Stimulated activated CD4-positive, alpha-beta T cell treated with anti-CD3 and anti-CD28 coated beads, Interleukin-15, amount 100 ng/mL, for 48 hours (primary cell): ENCODE results near the gene LOXL4.
"Not testable (repeated sequence)": the region's sequence is repeated elsewhere in the genome, so short reads cannot be mapped to it uniquely, and the experiment has no call there.

Source experiments
- DNase-seq, 2 donors: peaks; one replicate each; pipeline ENCODE4 v3.0.0-alpha.2; 2020; ENCODE audit warnings: low read depth in 2 of 2

LOXL4 gene

DNA sequence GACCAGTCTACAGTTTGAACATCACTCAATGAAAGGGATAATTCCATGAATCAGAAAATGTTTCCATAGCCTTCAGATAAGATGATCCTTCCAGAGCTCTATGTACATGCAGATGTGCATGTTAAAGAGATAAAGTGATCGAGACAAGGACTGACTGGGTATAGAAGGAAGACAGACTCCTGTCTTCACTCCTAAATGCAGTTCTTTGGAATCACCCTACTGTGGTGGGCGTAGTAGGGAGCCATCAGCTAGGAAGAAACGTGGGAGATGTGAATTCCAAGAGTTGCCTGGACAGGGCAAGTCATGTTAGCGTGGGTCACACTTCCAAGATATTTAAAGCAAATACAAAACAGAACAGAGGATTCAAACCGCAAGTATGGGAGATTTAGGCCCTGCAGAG lies 23.9 kb downstream of the LOXL4 start:
- DNase-seq: no peak

DNA sequence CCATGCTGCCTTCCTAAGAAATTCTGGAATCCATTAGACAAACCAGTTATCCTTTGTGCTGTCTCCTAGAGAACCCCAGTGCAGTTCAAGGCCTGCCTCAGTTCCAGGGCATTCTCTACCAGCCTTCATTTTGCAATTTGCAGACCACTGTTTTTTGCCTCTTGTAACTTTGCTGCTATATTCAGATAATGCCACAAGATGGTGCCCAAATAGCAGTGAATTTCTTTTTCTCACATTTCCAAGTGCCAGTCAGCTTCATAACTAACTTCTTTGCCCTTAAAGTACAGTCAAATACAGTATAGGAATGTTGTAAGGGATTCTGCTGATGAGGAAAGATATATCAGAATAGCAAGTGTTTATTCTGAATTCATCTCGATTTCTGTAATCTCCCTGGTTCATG lies 25.2 kb downstream of the LOXL4 start:
- no peak for DNase-seq

DNA sequence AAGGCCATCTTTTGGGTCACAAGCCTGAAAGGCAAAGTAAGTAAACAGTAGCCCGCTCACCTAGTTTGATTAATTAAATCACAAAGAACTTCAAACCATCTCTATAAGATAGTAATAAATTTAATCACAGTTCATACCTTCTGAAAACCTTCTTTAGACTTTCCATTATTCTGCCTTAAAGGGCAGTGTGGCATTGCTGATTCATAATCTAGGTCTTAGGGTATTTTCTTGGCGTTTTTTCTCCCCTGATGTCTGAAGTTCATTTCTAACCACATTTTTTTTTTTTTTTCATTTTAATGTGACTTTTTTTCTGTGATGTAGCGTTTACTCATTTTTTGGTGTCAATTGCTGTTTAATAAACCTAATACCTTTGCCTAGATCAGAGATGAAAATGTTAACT lies 27.5 kb downstream of the LOXL4 start:
- no peak for DNase-seq

DNA sequence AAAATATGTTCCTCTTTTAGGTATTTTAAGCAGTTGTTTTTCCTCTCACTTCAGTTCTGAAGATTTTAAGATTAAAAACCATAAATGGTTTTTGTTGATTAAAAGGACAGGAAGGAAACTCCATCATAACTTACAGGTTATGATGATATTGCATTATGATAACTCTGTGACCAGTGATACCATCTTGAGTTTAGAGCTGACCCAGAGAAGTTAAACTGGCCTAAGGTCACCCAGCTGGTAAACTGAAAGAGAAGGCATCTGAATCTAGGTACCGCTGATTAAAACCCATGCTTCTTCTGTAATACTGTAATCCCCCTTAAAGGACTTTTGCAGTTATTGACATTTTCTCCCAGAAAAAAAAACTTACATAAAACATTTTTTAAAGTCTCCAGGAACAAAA lies 29.6 kb downstream of the LOXL4 start:
- no peak for DNase-seq

DNA sequence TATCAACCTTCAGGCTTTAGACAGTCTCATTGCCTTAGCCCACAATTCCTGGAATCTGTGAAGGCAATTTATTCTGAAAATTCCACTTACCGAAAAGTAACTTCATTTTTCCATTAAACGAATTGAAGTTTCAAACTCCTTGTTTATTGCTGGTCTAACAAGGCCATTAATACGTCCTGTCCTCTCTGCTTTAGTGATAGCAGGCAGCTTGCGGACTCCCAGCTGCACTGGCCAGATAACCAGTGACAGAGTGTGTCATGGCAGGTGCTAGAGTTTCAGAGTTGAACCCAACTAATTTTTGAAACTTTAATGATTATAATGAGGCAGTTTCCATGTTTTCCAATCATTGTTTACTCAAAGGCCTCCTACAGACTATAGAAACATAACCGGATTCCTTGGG lies 31.1 kb downstream of the LOXL4 start:
- DNase-seq: no peak

DNA sequence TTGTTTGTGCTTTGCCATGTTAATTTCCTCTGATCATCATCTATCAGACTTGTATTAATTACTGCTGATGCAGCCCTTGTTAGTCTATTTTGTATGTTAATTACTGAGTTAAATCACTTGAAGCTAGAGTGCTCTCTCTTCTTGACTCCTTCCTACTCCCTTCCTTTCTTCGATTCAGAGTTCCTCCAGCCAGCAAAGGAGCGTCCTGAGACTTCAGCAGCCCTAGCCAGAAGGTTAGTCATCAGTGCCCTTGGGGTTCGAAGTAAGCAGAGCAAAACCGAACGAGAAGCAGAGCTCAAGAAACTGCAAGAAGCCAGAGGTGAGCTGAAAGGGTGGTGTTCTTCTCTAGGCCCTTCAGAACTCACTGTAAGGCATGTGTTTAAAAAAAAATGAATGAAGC lies 32.1 kb downstream of the LOXL4 start:
- DNase-seq: no peak

DNA sequence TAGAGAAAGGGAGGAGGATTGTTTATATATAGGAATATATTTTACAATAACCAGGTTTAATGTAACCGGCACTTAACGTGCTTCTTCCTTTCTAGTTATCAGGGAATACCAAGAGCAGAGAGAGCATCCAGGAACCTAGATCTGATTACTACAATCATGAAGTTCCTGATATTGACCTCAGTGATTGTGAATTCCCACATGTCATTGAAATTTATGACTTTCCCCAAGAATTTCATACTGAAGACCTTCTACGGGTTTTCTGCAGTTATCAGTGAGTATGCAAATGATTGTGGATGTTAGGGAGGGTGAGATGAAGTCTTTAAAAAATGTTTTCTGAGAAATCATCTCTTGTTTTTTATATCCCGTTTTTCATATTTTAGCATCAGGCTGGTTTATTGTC lies 36.6 kb downstream of the LOXL4 start:
- DNase-seq: no peak

DNA sequence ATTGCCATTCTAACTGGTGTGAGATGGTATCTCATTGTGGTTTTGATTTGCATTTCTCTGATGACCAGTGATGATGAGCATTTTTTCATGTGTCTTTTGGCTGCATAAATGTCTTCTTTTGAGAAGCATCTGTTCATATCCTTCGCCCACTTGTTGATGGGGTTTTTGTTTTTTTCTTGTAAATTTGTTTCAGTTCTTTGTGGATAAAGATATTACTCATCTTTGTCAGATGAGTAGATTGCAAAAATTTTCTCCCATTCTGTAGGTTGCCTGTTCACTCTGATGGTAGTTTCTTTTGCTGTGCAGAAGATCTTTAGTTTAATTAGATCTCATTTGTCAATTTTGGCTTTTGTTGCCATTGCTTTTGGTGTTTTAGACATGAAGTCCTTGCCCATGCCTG lies 39.7 kb downstream of the LOXL4 start:
- DNase-seq: not testable (repeated sequence)

DNA sequence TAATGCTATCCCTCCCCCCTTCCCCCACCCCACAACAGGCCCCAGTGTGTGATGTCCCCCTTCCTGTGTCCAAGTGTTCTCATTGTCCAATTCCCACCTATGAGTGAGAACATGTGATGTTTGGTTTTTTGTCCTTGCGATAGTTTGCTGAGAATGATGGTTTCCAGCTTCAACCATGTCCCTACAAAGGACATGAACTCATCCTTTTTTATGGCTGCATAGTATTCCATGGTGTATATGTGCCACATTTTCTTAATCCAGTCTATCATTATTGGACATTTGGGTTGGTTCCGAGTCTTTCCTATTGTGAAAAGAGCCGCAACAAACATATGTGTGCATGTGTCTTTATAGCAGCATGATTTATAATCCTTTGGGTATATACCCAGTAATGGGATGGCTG lies 40.3 kb downstream of the LOXL4 start:
- not testable (repeated sequence) for DNase-seq

DNA sequence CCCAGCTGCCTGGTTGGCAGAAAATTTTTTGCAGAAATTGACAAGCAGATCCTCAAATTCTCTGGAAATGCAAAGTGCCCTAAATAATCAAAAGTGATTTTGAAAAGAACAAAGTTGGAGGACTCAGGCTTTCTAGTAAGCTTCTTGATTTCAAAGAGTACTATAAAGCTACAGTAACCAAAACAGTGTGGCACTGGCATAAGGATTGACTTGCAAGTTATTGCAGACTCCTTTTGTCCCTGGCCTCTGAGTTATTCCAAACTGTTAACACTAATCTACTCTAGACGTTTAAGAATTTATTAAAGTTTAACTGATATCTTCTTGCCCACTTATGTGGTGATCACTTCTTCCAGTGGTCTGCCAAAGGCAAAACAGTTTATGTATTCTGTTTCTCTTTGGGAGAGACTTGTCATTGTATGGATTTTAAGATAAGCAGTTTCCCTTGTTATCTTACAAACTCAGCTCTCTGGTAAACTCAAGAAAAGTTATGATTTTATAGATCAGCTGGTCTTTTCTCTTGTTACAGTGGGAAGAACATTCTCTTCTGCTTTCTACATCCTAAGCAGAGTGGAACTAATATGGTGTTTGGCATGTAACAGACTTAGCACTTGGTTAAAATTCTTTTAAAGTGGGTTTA lies 41.4 kb downstream of the LOXL4 start:
- DNase-seq: no peak

DNA sequence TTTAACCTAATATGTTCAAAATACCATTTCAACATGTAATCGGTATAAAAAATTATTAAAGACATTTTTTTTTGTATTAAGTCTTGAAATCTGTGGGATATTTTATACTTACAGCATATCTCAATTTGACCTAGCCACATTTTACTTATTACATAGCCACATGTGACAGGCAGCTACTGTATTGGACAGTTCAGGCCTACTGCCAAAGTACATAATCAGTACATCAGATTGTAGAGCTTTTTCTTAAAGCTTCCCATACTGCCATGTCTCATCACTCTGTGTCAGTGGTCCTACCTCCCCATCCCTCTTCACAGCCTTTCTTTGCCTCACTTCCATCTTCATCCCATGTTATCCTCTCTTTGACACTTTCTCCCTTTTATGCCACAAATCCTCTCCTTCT lies 43.0 kb downstream of the LOXL4 start:
- no peak for DNase-seq

DNA sequence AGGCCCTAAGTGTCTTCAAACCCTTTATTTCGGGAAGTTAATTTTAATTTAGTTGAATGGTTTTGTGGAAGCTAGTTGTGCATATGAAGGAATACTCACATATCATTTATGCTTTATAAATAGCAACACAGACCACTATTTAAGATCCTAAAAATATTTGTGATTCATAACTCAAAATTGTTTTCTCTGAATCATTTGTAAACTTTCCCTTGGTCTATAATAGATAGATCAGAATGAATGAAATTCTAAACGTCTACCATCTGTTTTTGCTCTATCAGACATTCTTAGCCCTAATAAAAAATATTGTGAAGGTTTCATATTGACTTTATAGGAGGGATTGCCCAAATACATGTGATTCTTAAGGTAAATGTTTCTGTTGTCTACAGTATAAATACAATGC lies 43.5 kb downstream of the LOXL4 start:
- DNase-seq: no peak

DNA sequence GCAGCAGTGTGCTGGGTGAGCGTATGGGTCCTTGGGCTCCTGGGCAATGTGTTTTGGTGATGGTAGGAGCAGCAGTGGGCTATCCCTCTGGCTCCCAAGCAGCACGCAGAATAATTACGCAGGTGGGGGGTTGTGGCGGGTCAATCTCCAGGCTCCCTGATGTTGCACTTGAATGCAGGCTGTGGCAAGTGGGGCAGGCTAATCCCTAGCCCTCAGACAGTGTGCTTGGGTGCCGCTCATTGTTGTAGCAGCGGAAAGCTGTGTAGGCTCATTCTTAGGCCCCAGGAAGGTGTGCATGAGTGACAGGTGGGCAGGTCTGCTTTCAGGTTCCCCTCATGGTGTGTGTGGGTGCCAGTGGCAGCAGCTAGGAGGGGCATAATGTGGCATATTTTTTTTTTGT lies 44.1 kb downstream of the LOXL4 start:
- DNase-seq: no peak

DNA sequence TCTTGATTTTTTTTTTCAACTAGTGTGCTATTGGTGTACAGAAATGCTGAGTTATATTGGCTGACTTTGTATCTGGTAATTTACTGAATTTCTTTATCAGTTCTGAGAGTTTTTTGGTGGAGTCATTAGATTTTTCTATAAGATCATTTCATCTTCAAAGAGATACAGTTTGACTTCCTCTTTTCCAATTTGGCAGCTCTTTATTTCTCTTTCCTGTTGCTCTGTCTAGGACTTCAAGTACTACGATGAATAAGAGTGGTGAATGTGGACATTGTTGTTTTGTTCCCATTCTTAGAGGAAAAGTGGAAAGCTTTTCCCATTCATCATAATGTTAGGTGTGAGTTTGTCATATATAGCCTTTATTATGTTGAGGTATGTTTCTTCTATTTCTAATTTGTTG lies 50.2 kb downstream of the LOXL4 start:
- no peak for DNase-seq

DNA sequence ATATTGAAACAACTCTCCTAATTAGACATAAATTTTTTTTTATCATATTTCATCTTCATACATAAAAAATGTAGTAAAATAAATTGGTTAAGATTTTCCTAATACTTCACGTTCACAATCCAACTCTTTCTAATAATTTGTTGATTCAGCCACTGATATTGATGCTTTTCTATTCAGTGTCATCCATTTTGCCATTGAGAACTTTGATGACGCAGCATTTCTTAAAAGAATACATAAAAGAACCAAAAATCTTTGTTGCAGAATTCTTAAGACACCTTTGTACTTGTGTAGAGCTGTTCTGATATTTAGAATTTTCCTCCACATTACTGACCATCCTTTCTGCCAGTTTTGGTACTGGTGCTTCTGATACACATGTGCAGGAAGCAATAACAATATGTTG lies 52.6 kb downstream of the LOXL4 start:
- no peak for DNase-seq

DNA sequence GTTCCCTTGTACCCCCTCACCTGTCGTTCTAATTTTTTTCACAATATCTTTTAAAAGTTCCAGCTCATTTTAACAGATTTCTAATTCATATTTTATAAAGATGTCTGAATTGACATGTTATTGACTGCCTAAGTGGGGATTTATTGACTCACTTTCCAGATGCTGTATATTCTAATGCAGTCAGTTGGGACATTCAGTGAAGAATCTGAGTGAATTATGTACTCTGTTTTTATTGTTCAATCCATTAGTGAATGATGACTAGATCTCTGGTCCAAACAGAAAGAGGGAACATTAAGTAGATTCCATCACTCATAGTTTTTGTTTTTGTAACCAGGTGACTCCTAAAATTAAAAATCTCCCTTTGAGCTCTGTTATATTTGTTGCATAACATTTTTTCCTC lies 54.3 kb downstream of the LOXL4 start:
- DNase-seq: no peak

DNA sequence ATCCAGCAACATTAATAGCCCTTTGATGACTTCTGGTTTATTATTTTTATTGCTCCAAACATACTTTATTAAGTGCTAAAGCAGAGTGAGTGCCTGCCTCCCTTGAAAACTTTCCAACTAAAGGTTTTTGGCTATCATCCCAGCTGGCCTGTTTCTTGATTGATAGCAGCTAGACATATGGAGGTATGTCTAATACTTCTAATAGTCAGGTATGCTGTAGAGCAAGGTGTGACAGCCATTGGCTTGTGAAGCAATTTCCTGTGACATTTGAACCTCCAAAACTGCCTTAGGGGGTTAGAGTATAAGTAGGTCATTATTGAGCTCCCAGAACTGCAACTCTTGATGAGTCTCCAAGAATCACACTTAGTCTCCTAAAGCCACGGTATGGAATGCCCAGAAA lies 55.8 kb downstream of the LOXL4 start:
- DNase-seq: no peak

DNA sequence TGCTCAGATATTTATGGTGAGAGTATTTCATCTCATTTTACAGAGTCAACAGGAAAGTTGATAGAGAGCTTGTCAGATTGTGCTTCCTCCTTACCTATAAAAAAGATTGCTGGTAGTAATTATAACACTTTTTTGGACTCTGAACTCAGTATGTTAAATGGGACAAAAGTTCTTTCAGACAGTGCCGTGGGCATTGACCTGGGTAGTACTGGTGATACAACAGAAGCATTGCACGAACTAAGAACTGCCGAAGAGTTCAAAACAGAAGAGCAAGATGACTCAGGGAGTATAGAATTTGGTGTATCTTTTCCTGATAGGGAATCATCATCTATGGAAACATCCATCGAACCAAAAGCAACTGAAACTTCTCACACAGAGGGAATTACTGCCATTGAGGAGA lies 58.6 kb downstream of the LOXL4 start:
- no peak for DNase-seq

DNA sequence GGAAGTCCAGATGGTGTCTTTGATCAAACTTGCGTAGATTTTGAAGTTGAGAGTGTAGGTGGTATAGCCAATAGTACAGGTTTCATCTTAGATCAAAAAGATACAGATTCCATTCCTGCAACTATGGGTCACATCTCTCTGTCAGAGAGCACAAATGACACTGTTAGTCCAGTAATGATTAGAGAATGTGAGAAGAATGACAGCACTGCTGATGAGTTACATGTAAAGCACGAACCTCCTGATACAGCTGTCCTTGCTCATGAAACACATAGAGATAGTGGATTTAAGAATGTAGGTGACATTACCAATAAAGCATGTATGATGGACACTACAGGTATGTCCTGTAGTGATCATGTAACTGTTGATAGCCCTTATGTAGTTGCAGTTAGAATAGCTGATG lies 59.1 kb downstream of the LOXL4 start:
- no peak for DNase-seq

DNA sequence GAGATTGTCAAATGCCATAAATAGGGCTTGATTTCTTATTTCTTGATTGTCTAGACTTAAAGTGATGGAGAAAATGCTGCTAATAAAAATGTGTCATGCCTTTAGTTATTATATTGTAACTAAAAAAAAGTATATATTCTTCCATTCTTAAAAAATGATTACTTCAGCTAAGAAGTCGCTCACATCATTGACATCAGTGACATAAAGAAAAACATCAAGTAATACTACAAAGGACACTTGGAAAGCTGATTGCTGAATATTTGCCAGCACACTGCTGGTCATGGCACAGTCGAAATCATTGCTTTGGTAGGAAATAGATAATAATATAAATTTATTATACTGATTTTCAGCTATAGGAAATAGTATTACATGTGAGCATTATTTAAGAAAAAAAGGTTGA lies 62.6 kb downstream of the LOXL4 start:
- no peak for DNase-seq

DNA sequence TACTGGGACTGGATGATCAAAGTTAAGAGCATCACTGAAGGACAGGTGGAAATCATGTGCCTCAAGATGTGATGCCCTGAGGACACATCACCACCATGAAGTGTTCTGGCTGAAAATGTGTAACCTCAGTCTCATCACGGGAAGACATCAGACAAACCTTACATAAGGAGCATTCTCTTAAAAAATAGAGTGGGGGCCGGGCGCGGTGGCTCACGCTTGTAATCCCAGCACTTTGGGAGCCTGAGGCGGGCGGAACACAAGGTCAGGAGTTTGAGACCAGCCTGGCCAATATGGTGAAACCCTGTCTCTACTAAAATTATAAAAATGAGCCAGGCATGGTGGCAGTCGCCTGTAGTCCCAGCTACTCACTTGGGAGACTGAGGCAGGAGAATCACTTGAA lies 65.6 kb downstream of the LOXL4 start:
- no peak for DNase-seq

DNA sequence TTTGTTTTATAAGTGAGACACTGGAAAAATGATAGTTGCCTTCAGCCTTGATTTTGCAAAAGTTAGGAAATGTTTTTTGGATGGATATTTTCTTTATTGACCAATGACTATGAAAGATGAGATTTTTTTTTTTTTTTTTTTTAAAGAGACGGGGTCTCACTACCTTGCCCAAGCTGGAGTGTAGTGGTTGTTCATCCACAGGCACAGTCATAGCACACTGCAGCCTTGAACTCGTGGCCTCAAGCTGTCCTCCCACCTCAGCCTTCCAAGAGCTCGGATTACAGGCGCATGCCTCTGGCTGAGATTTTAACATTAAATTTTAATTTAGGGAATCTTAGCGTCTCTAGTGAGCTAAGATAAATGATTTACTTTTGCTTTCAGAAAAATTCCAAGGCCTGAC lies 66.2 kb downstream of the LOXL4 start:
- no peak for DNase-seq
